ENCODE data around the gene SUGCT. TPM values are rescaled to one million over a fixed set of nuclear protein-coding genes. Genes with fewer than 3 reads are reported as not detected.

SUGCT gene
- total and polyA plus RNA-seq, 2 experiments from 2014 or later: 21.4 to 57.8 TPM

- Histone ChIP-seq H3K27ac (no peak overlapping the region), H3K36me3 (no peaks in the 10 kb centered on the region), H3K4me3 (no peak overlapping the region), H3K4me1 (ENCODE audit: low read depth) (peaks cover 3% of the 10 kb centered on the region), H3K27me3 (no peaks in the 10 kb centered on the region), H3K9me3 (ENCODE audit: low read depth) (no peaks in the 10 kb centered on the region)
- TF ChIP-seq, protein P1, sequence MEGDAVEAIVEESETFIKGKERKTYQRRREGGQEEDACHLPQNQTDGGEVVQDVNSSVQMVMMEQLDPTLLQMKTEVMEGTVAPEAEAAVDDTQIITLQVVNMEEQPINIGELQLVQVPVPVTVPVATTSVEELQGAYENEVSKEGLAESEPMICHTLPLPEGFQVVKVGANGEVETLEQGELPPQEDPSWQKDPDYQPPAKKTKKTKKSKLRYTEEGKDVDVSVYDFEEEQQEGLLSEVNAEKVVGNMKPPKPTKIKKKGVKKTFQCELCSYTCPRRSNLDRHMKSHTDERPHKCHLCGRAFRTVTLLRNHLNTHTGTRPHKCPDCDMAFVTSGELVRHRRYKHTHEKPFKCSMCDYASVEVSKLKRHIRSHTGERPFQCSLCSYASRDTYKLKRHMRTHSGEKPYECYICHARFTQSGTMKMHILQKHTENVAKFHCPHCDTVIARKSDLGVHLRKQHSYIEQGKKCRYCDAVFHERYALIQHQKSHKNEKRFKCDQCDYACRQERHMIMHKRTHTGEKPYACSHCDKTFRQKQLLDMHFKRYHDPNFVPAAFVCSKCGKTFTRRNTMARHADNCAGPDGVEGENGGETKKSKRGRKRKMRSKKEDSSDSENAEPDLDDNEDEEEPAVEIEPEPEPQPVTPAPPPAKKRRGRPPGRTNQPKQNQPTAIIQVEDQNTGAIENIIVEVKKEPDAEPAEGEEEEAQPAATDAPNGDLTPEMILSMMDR (IDR thresholded peaks at IDR 0.05; ENCODE audit: low read depth, low read length): no peak
- DNase-seq (ENCODE audit: low read depth in 1 of 2, low spot score in 1 of 2): no peak
These were observed 519.4 kb downstream of the SUGCT start for GRCh38 chr7:40654171-40654570.

- Histone ChIP-seq H3K9me3 (ENCODE audit: low read depth) (no peaks in the 10 kb centered on the region), H3K27me3 (no peaks in the 10 kb centered on the region), H3K36me3 (no peaks in the 10 kb centered on the region), H3K4me1 (ENCODE audit: low read depth) (peaks cover 3% of the 10 kb centered on the region), H3K4me3 (no peak overlapping the region), H3K27ac (no peak overlapping the region)
- TF ChIP-seq, protein P1 (IDR thresholded peaks at IDR 0.05; ENCODE audit: low read depth, low read length): no peak
- DNase-seq (ENCODE audit: low read depth in 1 of 2, low spot score in 1 of 2): no peak
These were observed 520.6 kb downstream of the SUGCT start for GRCh38 chr7:40655426-40655825.

DNA sequence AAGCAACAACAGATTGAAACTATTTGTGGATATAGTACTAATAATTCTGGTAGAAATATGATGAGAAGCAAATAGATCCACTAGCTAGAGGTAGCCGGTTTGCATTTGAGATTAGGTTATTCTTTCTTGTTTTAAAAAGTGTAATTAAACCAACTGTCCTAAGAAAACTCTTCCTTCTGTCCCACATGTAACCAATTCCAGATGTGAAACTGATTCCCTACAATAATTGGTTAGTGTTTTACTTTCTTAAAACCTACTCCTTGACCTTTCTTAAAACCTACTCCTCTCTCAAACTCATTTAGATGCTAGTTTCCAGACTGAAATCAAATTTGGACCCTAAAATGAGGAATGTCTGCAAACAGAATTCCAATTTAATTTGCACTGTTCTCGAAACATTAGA, 521.5 kb downstream of the SUGCT start:
- Histone ChIP-seq H3K27me3 (no peaks in the 10 kb centered on the region), H3K4me3 (no peak overlapping the region), H3K27ac (no peak overlapping the region), H3K36me3 (no peaks in the 10 kb centered on the region), H3K4me1 (ENCODE audit: low read depth) (peaks cover 3% of the 10 kb centered on the region), H3K9me3 (ENCODE audit: low read depth) (no peaks in the 10 kb centered on the region)
- no peak for DNase-seq (ENCODE audit: low read depth in 1 of 2, low spot score in 1 of 2)
- TF ChIP-seq, protein P1 (IDR thresholded peaks at IDR 0.05; ENCODE audit: low read depth, low read length): no peak

GRCh38 chr7:40658729-40659128, 523.9 kb downstream of the SUGCT start:
- Histone ChIP-seq H3K27me3 (no peaks in the 10 kb centered on the region), H3K27ac (no peak overlapping the region), H3K4me1 (ENCODE audit: low read depth) (peaks cover 3% of the 10 kb centered on the region), H3K4me3 (no peak overlapping the region), H3K9me3 (ENCODE audit: low read depth) (no peaks in the 10 kb centered on the region), H3K36me3 (no peaks in the 10 kb centered on the region)
- peak in 1 of 2 donors; percentile 6 for DNase-seq (ENCODE audit: low read depth in 1 of 2, low spot score in 1 of 2)
- TF ChIP-seq, protein P1 (IDR thresholded peaks at IDR 0.05; ENCODE audit: low read depth, low read length): no peak

DNA sequence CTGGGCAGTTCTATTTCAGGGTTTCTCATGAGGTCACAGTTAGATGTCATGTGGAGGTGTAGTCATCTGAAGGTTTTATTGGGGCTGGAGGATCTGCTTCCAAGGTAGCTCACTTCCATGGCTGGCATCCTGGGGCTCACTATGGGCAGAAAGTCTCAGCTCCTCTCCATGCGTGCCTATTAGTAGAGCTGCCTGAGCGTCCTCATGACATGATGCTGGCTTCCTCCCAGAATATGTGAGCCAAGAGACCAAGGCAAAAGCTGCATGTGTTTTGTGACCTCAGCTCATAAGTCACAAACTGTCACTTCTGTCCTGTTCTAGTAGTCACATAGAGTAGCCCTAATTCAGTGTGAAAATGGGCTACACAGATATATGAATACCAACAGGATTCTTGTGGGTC, 524.4 kb downstream of the SUGCT start:
- Histone ChIP-seq H3K9me3 (ENCODE audit: low read depth) (no peaks in the 10 kb centered on the region), H3K27me3 (no peaks in the 10 kb centered on the region), H3K36me3 (no peaks in the 10 kb centered on the region), H3K27ac (no peak overlapping the region), H3K4me1 (ENCODE audit: low read depth) (peaks cover 3% of the 10 kb centered on the region), H3K4me3 (no peak overlapping the region)
- TF ChIP-seq, protein P1 (IDR thresholded peaks at IDR 0.05; ENCODE audit: low read depth, low read length): no peak
- no peak for DNase-seq (ENCODE audit: low read depth in 1 of 2, low spot score in 1 of 2)

- Histone ChIP-seq H3K27me3 (no peaks in the 10 kb centered on the region), H3K36me3 (no peaks in the 10 kb centered on the region), H3K4me3 (no peak overlapping the region), H3K4me1 (ENCODE audit: low read depth) (no peaks in the 10 kb centered on the region), H3K9me3 (ENCODE audit: low read depth) (no peaks in the 10 kb centered on the region), H3K27ac (no peak overlapping the region)
- peak in 1 of 2 donors; percentile 69 for DNase-seq (ENCODE audit: low read depth in 1 of 2, low spot score in 1 of 2)
- TF ChIP-seq, protein P1 (IDR thresholded peaks at IDR 0.05; ENCODE audit: low read depth, low read length): no peak
These were observed 538.5 kb downstream of the SUGCT start for GRCh38 chr7:40673285-40673684.

Measured in cardiac muscle cell (in vitro differentiated cells and primary cell).